GM23338 (cell line): ENCODE measurements around the gene HOXA9. TPM values are rescaled to one million over a fixed set of nuclear protein-coding genes. Genes with fewer than 3 reads are reported as not detected.

Source experiments
- ATAC-seq: fragments of 200-7000 bp; cut with Tn5 transposase; 3 replicates; pipeline ENCODE4 v1.9.1; 2020
- DNase-seq: peaks from one replicate; pipeline ENCODE4 v3.0.0-alpha.2; 2015; ENCODE audit warnings: low spot score
- H2AFZ ChIP-seq: fragments of 200-600 bp; sonication (generic); 2 replicates; pipeline ENCODE4 v1.8.0; 2016; ENCODE audit warnings: antibody characterized with exemption, mild to moderate bottlenecking, moderate library complexity
- H3F3A ChIP-seq: fragments of 200-600 bp; sonication (generic); replicated peaks from 2 replicates; pipeline ENCODE4 v1.8.0; 2017; ENCODE audit warnings: antibody characterized with exemption, mixed run types, low read depth
- H3K27ac ChIP-seq: fragments of 200-600 bp; sonication (generic); 2 replicates; pipeline ENCODE4 v1.6.1; 2016; ENCODE audit warnings: low read depth
- H3K27me3 ChIP-seq: fragments of 200-600 bp; sonication (generic); 2 replicates; pipeline ENCODE4 v1.8.0; 2016; ENCODE audit warnings: mild to moderate bottlenecking, mixed run types, moderate library complexity; ENCODE audit not compliant: insufficient read depth
- H3K36me3 ChIP-seq: fragments of 200-600 bp; sonication (generic); 2 replicates; pipeline ENCODE4 v1.8.0; 2016; ENCODE audit warnings: mild to moderate bottlenecking; ENCODE audit not compliant: insufficient read depth
- H3K4me1 ChIP-seq: fragments of 200-600 bp; sonication (generic); 2 replicates; pipeline ENCODE4 v1.8.0; 2016; ENCODE audit warnings: mild to moderate bottlenecking, moderate library complexity; ENCODE audit not compliant: insufficient read depth
- H3K4me2 ChIP-seq: fragments of 200-600 bp; sonication (generic); 2 replicates; pipeline ENCODE4 v1.7.1; 2017; ENCODE audit warnings: mixed run types
- H3K4me3 ChIP-seq: fragments of 200-600 bp; sonication (generic); 2 replicates; pipeline ENCODE4 v1.6.1; 2016; ENCODE audit warnings: mixed run types
- H3K79me2 ChIP-seq: fragments of 200-600 bp; sonication (generic); replicated peaks from 2 replicates; pipeline ENCODE4 v1.8.0; 2017; ENCODE audit warnings: mild to moderate bottlenecking; ENCODE audit not compliant: insufficient read depth
- H3K9me2 ChIP-seq: fragments of 200-600 bp; sonication (generic); 2 replicates; pipeline ENCODE4 v1.8.0; 2017; ENCODE audit not compliant: insufficient read depth
- H4K20me1 ChIP-seq: fragments of 200-600 bp; sonication (generic); replicated peaks from 2 replicates; pipeline ENCODE4 v1.8.0; 2017; ENCODE audit warnings: mild to moderate bottlenecking; ENCODE audit not compliant: insufficient read depth
- H3K27ac Mint-ChIP-seq: 2 replicates; pipeline ENCODE4 v1.8.0; 2020; ENCODE audit warnings: inconsistent platforms, mild to moderate bottlenecking, moderate library complexity, mixed read lengths
- H3K27me3 Mint-ChIP-seq: 3 replicates; pipeline ENCODE4 v1.8.0; 2022; ENCODE audit warnings: low read depth, mild to moderate bottlenecking, moderate library complexity, mixed read lengths, inconsistent platforms; ENCODE audit not compliant: insufficient read depth, poor library complexity
- H3K36me3 Mint-ChIP-seq: 3 replicates; pipeline ENCODE4 v1.8.0; 2021; ENCODE audit warnings: low read depth, mild to moderate bottlenecking, inconsistent platforms, moderate library complexity, mixed read lengths
- H3K4me1 Mint-ChIP-seq: 3 replicates; pipeline ENCODE4 v1.8.0; 2020; ENCODE audit warnings: mild to moderate bottlenecking, inconsistent platforms, mixed read lengths
- H3K4me3 Mint-ChIP-seq: 3 replicates; pipeline ENCODE4 v1.8.0; 2021; ENCODE audit warnings: moderate library complexity, mild to moderate bottlenecking, inconsistent platforms, mixed read lengths
- H3K9me3 Mint-ChIP-seq: 3 replicates; pipeline ENCODE4 v1.8.0; 2020; ENCODE audit warnings: moderate library complexity, mild to moderate bottlenecking, inconsistent platforms, mixed read lengths
- CREB1 ChIP-seq: fragments of 250-450 bp; sonication (Bioruptor Pico); IDR thresholded peaks from 2 replicates; pipeline ENCODE4 v1.5.0; 2020; ENCODE audit warnings: low read depth, mild to moderate bottlenecking, moderate library complexity
- CTCF ChIP-seq, 2 experiments: fragments of 200-600 bp in 1 of 2; sonication (generic) in 1 of 2; conservative IDR thresholded peaks; 2 replicates each; pipeline versions ENCODE4 v1.5.1 to v1.6.1; 2016 to 2017; ENCODE audit warnings: antibody characterized with exemption in 2 of 2, low read depth in 2 of 2, mild to moderate bottlenecking in 2 of 2, moderate library complexity in 1 of 2
- EZH2 ChIP-seq: fragments of 200-600 bp; sonication (generic); IDR thresholded peaks from one replicate; pipeline ENCODE4 v1.8.0; 2017; ENCODE audit warnings: antibody characterized with exemption, mild to moderate bottlenecking, low read depth; ENCODE audit not compliant: unreplicated experiment
- EZH2phosphoT487 ChIP-seq: fragments of 200-600 bp; sonication (generic); IDR thresholded peaks from one replicate; pipeline ENCODE4 v1.8.1; 2018; ENCODE audit warnings: antibody characterized with exemption; ENCODE audit not compliant: unreplicated experiment
- ZNF331 ChIP-seq: fragments of 250-450 bp; sonication (Bioruptor Pico); IDR thresholded peaks from 2 replicates; pipeline ENCODE4 v1.5.0; 2020; ENCODE audit warnings: low read depth, mild to moderate bottlenecking, moderate library complexity
- polyA plus RNA-seq: library from polyadenylated mRNA; unstranded; fragments of >200 nt; fragmentation: Nextera tagmentation; extraction: Ambion mirVana; gene quantifications from 2 replicates; pipeline ENCODE4 v1.2.1, GENCODE V29; 2016
- total RNA-seq: library from RNA; depleted of rRNA; stranded (reverse); fragments of >200 nt; shearing (Covaris generic); gene quantifications from 2 replicates; pipeline ENCODE4 v1.2.3, GENCODE V29; 2014

Gene HOXA9
- total and polyA plus RNA-seq, 2 experiments from 2014 or later: not detected

GRCh38 chr7:27180431-27181420, 15.4 kb upstream of the HOXA9 start:
- Histone ChIP-seq H2AFZ (no peak overlapping the region), H3K4me1 (peaks cover 41% of the 10 kb centered on the region), H3K9me2 (no peaks in the 10 kb centered on the region), H3K27ac (no peak overlapping the region), H3K27me3 (peaks cover 100% of the 10 kb centered on the region), H3K79me2 (no peaks in the 10 kb centered on the region), H3F3A (peaks cover 37% of the 10 kb centered on the region), H4K20me1 (peaks cover 61% of the 10 kb centered on the region), H3K4me3 (no peak overlapping the region), H3K36me3 (no peaks in the 10 kb centered on the region), H3K4me2 (no peak overlapping the region)
- Mint-ChIP-seq H3K4me3 (no peak overlapping the region), H3K9me3 (peaks cover 7% of the 10 kb centered on the region; the same call in 2 of the 3 replicates), H3K27ac (no peak overlapping the region), H3K4me1 (peaks cover 26% of the 10 kb centered on the region), H3K27me3 (peaks cover 100% of the 10 kb centered on the region), H3K36me3 (no peaks in the 10 kb centered on the region)
- DNase-seq (no peak), ATAC-seq (no peak)
- TF ChIP-seq ZNF331 (CRISPR knock-in tag) (no peak), EZH2 (peak; percentile 30), EZH2phosphoT487 (peak; percentile 61)

GRCh38 chr7:27179503-27180430, 14.4 kb upstream of the HOXA9 start:
- H3K27ac ChIP-seq: no peak overlapping the region
- Mint-ChIP-seq H3K9me3 (peaks cover 7% of the 10 kb centered on the region; the same call in 1 of the 3 replicates), H3K27me3 (peaks cover 100% of the 10 kb centered on the region), H3K4me3 (peak overlapping the region; percentile 24), H3K4me1 (peaks cover 24% of the 10 kb centered on the region), H3K27ac (no peak overlapping the region), H3K36me3 (no peaks in the 10 kb centered on the region)
- peaks cover 39% of the 10 kb centered on the region for H3F3A ChIP-seq
- peaks cover 66% of the 10 kb centered on the region for H4K20me1 ChIP-seq
- peaks cover 40% of the 10 kb centered on the region for H3K4me1 ChIP-seq
- peak overlapping the region; percentile 36 for H3K4me3 ChIP-seq
- H3K36me3 ChIP-seq: no peaks in the 10 kb centered on the region
- H3K79me2 ChIP-seq: no peaks in the 10 kb centered on the region
- DNase-seq: peak; percentile 89
- H2AFZ ChIP-seq: no peak overlapping the region
- ATAC-seq: peak; percentile 58
- H3K4me2 ChIP-seq: peak overlapping the region; percentile 62
- TF ChIP-seq CTCF (conservative IDR thresholded peaks at IDR 0.05; ENCODE audit: low read depth in 2 of 2): peak; percentile 79 to 93
- TF ChIP-seq EZH2: peak; percentile 89
- TF ChIP-seq CREB1: no peak
- H3K9me2 ChIP-seq: no peaks in the 10 kb centered on the region
- H3K27me3 ChIP-seq: peaks cover 100% of the 10 kb centered on the region
